ENCODE results near the gene TNRC18. TPM values are rescaled to one million over a fixed set of nuclear protein-coding genes. Genes with fewer than 3 reads are reported as not detected.
"Not testable (repeated sequence)": the region's sequence is repeated elsewhere in the genome, so short reads cannot be mapped to it uniquely, and the experiment has no call there.

Gene TNRC18
- 91.7 and 97.2 TPM in 2 replicates for total RNA-seq (2021)
- Bru-seq, nascent RNA = percentile 72 among the genes with signal in this experiment
- percentile 75 among the genes with signal in this experiment for BruChase-seq, experiment 1, labeled RNA remaining after a 2-hour chase
- percentile 89 among the genes with signal in this experiment for BruChase-seq, experiment 2, labeled RNA remaining after a 6-hour chase
- long read RNA-seq, partial matches to known transcripts = 33 of 69 reads
- long read RNA-seq, other reads (novel, unspliced or antisense) = 36 of 69 reads

- Histone ChIP-seq H3K27me3 (replicated peaks; ENCODE audit: insufficient read depth, low read depth, low read length, poor library complexity) (no peaks in the 10 kb centered on the region), H3K4me3 (ENCODE audit: low read depth, low read length, poor library complexity, severe bottlenecking) (peak within 1 kb of the TSS; percentile 79), H3K9me3 (ENCODE audit: low read depth, low read length, poor library complexity, severe bottlenecking) (no peaks in the 10 kb centered on the region), H3K4me1 (ENCODE audit: insufficient read depth, low read length, poor library complexity, severe bottlenecking) (peaks cover 16% of the 10 kb centered on the region), H3K36me3 (ENCODE audit: insufficient read depth, low read length, poor library complexity, severe bottlenecking) (no peaks in the 10 kb centered on the region), H3K27ac (ENCODE audit: low read depth, low read length, poor library complexity, severe bottlenecking) (peak within 1 kb of the TSS; percentile 99)
- TF ChIP-seq CTCF (conservative IDR thresholded peaks at IDR 0.05; ENCODE audit: low read depth, low read length) = no peak
- TF ChIP-seq EZH2 (IDR thresholded peaks at IDR 0.05; ENCODE audit: borderline replicate concordance, low read depth, low read length, poor library complexity, severe bottlenecking) = no peak
- intact Hi-C loops (cut with micrococcal nuclease; ENCODE audit: unreplicated experiment) = no loop called here
- BruUV-seq (replicated peaks) = no TSS peak
- POLR2A ChIA-PET (ENCODE audit: low non-redundant PET) = interaction anchor here (0.6 kb wide), 1 partner anchor 112 kb away, joined by 9 read pairs; no protein-coding TSS in a partner anchor
- peak; percentile 81 for DNase-seq (ENCODE audit: low spot score)
- CTCF ChIA-PET = interaction anchor here (0.6 kb wide), 1 partner anchor 10 kb away, joined by 5 read pairs; no protein-coding TSS in a partner anchor
Observed at GRCh38 chr7:5423306-5423975, at the start of gene TNRC18. Gene TNRC18, minus strand, starts transcription at chr7:5423834. Its CDS starts 2,588 bp downstream, at chr7:5421246.

DNA sequence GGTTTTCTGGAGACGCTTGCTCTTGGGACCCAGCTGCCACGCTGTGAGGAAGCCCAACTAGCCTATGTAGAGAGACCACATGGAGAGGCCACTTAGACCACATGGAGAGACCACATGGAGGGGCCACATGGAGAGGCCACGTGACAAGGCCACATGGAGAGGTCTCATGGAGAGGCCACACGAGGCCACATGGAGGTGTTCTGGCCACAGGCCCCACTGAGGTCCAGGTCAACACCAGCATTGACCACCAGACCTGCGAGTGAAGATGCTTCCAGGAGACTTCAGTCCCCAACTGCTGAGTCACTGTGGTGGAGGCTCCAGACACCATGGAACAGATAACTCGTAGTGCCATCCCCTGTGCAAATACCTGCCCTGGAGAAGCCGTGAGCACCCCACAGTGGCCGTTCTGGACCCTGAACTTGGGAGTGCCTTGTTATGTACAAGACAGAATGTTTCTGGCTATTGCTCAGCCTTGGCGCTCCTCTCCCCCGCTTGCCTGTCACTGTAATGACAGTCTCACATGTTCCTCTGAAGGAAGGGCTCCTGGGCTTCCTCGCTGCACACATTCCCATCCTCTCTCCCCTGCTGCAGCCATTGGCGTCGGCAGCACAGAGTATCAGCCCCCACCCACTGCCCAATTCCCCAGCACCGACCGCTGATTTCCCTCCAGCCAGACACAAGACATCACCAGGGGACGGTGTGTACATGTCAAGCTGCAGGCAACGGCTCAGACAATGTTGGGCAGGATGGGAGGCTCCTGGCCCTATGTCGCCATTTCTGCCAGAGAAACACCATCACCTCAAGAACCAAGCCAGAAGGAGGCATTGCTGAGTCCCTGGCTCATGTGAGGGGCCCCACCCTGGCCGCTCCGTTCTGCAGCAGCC is 49.0 kb upstream of the TNRC18 start:
- Histone ChIP-seq H3K4me1 (ENCODE audit: insufficient read depth, low read length, poor library complexity, severe bottlenecking) (no peaks in the 10 kb centered on the region), H3K27ac (ENCODE audit: low read depth, low read length, poor library complexity, severe bottlenecking) (no peak overlapping the region), H3K27me3 (replicated peaks; ENCODE audit: insufficient read depth, low read depth, low read length, poor library complexity) (no peaks in the 10 kb centered on the region), H3K9me3 (ENCODE audit: low read depth, low read length, poor library complexity, severe bottlenecking) (no peaks in the 10 kb centered on the region), H3K36me3 (ENCODE audit: insufficient read depth, low read length, poor library complexity, severe bottlenecking) (no peaks in the 10 kb centered on the region), H3K4me3 (ENCODE audit: low read depth, low read length, poor library complexity, severe bottlenecking) (no peak overlapping the region)
- intact Hi-C loops (cut with micrococcal nuclease; ENCODE audit: unreplicated experiment) = no loop called here
- no peak for DNase-seq (ENCODE audit: low spot score)
- BruUV-seq (replicated peaks) = no TSS peak
- TF ChIP-seq CTCF (conservative IDR thresholded peaks at IDR 0.05; ENCODE audit: low read depth, low read length) (no peak), EZH2 (IDR thresholded peaks at IDR 0.05; ENCODE audit: borderline replicate concordance, low read depth, low read length, poor library complexity, severe bottlenecking) (no peak)
- ChIA-PET CTCF (no interaction called here), POLR2A (ENCODE audit: low non-redundant PET) (no interaction called here)

DNA sequence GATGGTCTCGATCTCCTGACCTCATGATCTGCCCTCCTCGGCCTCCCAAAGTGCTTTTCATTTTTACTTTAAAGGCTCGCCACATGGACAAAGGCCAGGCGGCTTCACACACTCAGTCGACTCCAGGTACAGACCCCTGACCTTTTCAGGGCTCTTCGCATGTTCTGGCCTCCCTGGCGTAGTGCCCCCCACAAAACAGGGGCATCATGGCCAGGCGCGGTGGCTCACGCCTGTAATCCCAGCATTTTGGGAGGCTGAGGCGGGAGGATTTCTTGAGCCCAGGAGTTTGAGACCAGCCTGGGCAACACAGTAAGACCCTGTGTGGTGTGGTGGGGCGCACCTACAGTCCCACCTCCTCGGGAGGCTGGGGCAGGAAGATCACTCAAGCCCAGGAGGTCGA is 48.0 kb upstream of the TNRC18 start:
- CTCF ChIA-PET; intact Hi-C loops (cut with micrococcal nuclease; ENCODE audit: unreplicated experiment); BruUV-seq (replicated peaks); POLR2A ChIA-PET (ENCODE audit: low non-redundant PET); H3K27me3 ChIP-seq (replicated peaks; ENCODE audit: insufficient read depth, low read depth, low read length, poor library complexity); H3K9me3 ChIP-seq (ENCODE audit: low read depth, low read length, poor library complexity, severe bottlenecking); H3K27ac ChIP-seq (ENCODE audit: low read depth, low read length, poor library complexity, severe bottlenecking); H3K4me3 ChIP-seq (ENCODE audit: low read depth, low read length, poor library complexity, severe bottlenecking); H3K36me3 ChIP-seq (ENCODE audit: insufficient read depth, low read length, poor library complexity, severe bottlenecking); H3K4me1 ChIP-seq (ENCODE audit: insufficient read depth, low read length, poor library complexity, severe bottlenecking); DNase-seq (ENCODE audit: low spot score): not testable (repeated sequence)
